Mesenchymal stem cell (in vitro differentiated cells and primary cell): ENCODE measurements around the gene ATG4C.
"Not testable (repeated sequence)": the region's sequence is repeated elsewhere in the genome, so short reads cannot be mapped to it uniquely, and the experiment has no call there.

ENCODE experiments used
- DNase-seq: peaks from one replicate; pipeline ENCODE4 v3.0.0-alpha.2; 2013
- H2AFZ ChIP-seq: one replicate; pipeline ENCODE4 v1.6.1; 2013; ENCODE audit warnings: low read depth, mild to moderate bottlenecking, control low read depth, inconsistent platforms, low read length, moderate library complexity
- H2AK5ac ChIP-seq: 2 replicates; pipeline ENCODE4 v1.6.1; 2013; ENCODE audit warnings: low read length, moderate library complexity, mild to moderate bottlenecking, inconsistent platforms; ENCODE audit not compliant: severe bottlenecking
- H2BK120ac ChIP-seq: one replicate; pipeline ENCODE4 v1.6.1; 2013; ENCODE audit warnings: low read depth, mild to moderate bottlenecking, inconsistent platforms, low read length, moderate library complexity
- H2BK12ac ChIP-seq, 2 experiments: one replicate each; pipeline ENCODE4 v1.6.1; 2013; ENCODE audit warnings: inconsistent platforms in 2 of 2, low read length in 2 of 2, mild to moderate bottlenecking in 2 of 2, moderate library complexity in 2 of 2, control low read depth in 1 of 2
- H2BK15ac ChIP-seq: one replicate; pipeline ENCODE4 v1.6.1; 2013; ENCODE audit warnings: mild to moderate bottlenecking, low read depth, inconsistent platforms; ENCODE audit not compliant: poor library complexity, severe bottlenecking
- H2BK5ac ChIP-seq: 2 replicates; pipeline ENCODE4 v1.6.1; 2013; ENCODE audit warnings: low read depth, mild to moderate bottlenecking, low read length, control low read depth, inconsistent platforms; ENCODE audit not compliant: poor library complexity, severe bottlenecking
- H3K14ac ChIP-seq, 2 experiments: one replicate each; pipeline ENCODE4 v1.6.1; 2013; ENCODE audit warnings: inconsistent platforms in 2 of 2, low read length in 2 of 2, control low read depth in 1 of 2, mild to moderate bottlenecking in 1 of 2, moderate library complexity in 1 of 2
- H3K18ac ChIP-seq, 2 experiments: one replicate each; pipeline ENCODE4 v1.6.1; 2013; ENCODE audit warnings: inconsistent platforms in 2 of 2, low read length in 2 of 2, control low read depth in 1 of 2, low read depth in 1 of 2, mild to moderate bottlenecking in 1 of 2
- H3K23ac ChIP-seq, 2 experiments: one replicate each; pipeline ENCODE4 v1.6.1; 2013; ENCODE audit warnings: inconsistent platforms in 2 of 2, low read length in 2 of 2, mild to moderate bottlenecking in 2 of 2, moderate library complexity in 2 of 2, control low read depth in 1 of 2
- H3K27ac ChIP-seq: 2 replicates; pipeline ENCODE4 v1.5.1; 2013; ENCODE audit warnings: mild to moderate bottlenecking, moderate library complexity, low read length, control low read depth, inconsistent platforms; ENCODE audit not compliant: poor library complexity, severe bottlenecking
- H3K27me3 ChIP-seq, 2 experiments: 2 replicates each; pipeline versions ENCODE4 v1.6.1 to v1.7.0; 2013; ENCODE audit warnings: low read length in 2 of 2, mild to moderate bottlenecking in 2 of 2, moderate library complexity in 2 of 2, control low read depth in 1 of 2, inconsistent platforms in 1 of 2; ENCODE audit not compliant: control insufficient read depth in 1 of 2, insufficient read depth in 1 of 2
- H3K36me3 ChIP-seq, 2 experiments: 2 replicates each; pipeline versions ENCODE4 v1.6.1 to v1.7.0; 2013; ENCODE audit warnings: low read length in 2 of 2, control low read depth in 1 of 2, inconsistent platforms in 1 of 2, low read depth in 1 of 2, mild to moderate bottlenecking in 1 of 2; ENCODE audit not compliant: insufficient read depth in 2 of 2, control insufficient read depth in 1 of 2
- H3K4ac ChIP-seq, 2 experiments: one replicate each; pipeline ENCODE4 v1.6.1; 2013; ENCODE audit warnings: inconsistent platforms in 2 of 2, low read length in 2 of 2, mild to moderate bottlenecking in 2 of 2, moderate library complexity in 2 of 2, control low read depth in 1 of 2, low read depth in 1 of 2
- H3K4me1 ChIP-seq: 2 replicates; pipeline ENCODE4 v1.6.1; 2013; ENCODE audit warnings: low read depth, low read length, control low read depth; ENCODE audit not compliant: control insufficient read depth, insufficient read depth
- H3K4me2 ChIP-seq: 2 replicates; pipeline ENCODE4 v1.6.1; 2013; ENCODE audit warnings: low read length, mild to moderate bottlenecking, inconsistent platforms; ENCODE audit not compliant: poor library complexity, severe bottlenecking
- H3K4me3 ChIP-seq, 2 experiments: 2 replicates each; pipeline versions ENCODE4 v1.5.1 to v1.7.0; 2013; ENCODE audit warnings: low read length in 2 of 2, mild to moderate bottlenecking in 2 of 2, control low read depth in 1 of 2, low read depth in 1 of 2; ENCODE audit not compliant: insufficient read depth in 1 of 2
- H3K79me1 ChIP-seq: replicated peaks from 2 replicates; pipeline ENCODE4 v1.6.1; 2013; ENCODE audit warnings: mild to moderate bottlenecking, control low read depth, low read length, inconsistent platforms; ENCODE audit not compliant: poor library complexity, severe bottlenecking
- H3K9ac ChIP-seq: 2 replicates; pipeline ENCODE4 v1.7.0; 2013; ENCODE audit warnings: mild to moderate bottlenecking, low read length, moderate library complexity
- H3K9me3 ChIP-seq: 2 replicates; pipeline ENCODE4 v1.7.0; 2013; ENCODE audit warnings: mild to moderate bottlenecking, low read length; ENCODE audit not compliant: control insufficient read depth
- H4K8ac ChIP-seq: one replicate; pipeline ENCODE4 v1.6.1; 2013; ENCODE audit warnings: inconsistent platforms, mild to moderate bottlenecking, low read length, moderate library complexity
- H4K91ac ChIP-seq: one replicate; pipeline ENCODE4 v1.6.1; 2013; ENCODE audit warnings: mild to moderate bottlenecking, low read length, inconsistent platforms
- WGBS: methylation state at CpG from one replicate; pipeline ENCODE4 v1.1.7; 2013; ENCODE audit warnings: mixed read lengths; 5-methylcytosine and 5-hydroxymethylcytosine counted together

The ATG4C gene

DNA sequence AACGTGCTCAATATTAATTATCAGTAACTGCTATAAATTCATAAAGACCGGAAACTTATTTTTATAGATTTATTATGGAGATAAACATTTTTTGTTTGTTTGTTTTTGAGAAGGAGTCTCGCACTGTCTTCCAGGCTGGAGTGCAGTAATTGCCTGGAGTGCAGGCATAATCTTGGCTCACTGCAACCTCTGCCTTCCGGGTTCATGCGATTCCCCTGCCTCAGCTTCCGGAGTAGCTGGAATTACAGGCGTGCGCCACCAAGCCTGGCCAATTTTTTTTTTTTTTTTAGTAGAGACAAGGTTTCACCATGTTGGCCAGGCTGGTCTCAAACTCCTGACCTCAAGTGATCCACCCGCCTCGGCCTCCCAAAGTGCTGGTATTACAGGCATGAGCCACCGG lies 15.4 kb upstream of the ATG4C start:
- WGBS = 95% methylated on average over 6 of the region's 11 CpGs
- H3K23ac ChIP-seq, H3K4ac ChIP-seq, H3K27me3 ChIP-seq, H3K4me1 ChIP-seq, H3K4me3 ChIP-seq, H3K27ac ChIP-seq, H2BK5ac ChIP-seq, H3K9ac ChIP-seq, H2AFZ ChIP-seq, H3K14ac ChIP-seq, H4K91ac ChIP-seq, H4K8ac ChIP-seq, H3K9me3 ChIP-seq, DNase-seq, H3K4me2 ChIP-seq, H2AK5ac ChIP-seq, H3K79me1 ChIP-seq, H2BK15ac ChIP-seq, H3K36me3 ChIP-seq, H2BK12ac ChIP-seq, H2BK120ac ChIP-seq, H3K18ac ChIP-seq: not testable (repeated sequence)

DNA sequence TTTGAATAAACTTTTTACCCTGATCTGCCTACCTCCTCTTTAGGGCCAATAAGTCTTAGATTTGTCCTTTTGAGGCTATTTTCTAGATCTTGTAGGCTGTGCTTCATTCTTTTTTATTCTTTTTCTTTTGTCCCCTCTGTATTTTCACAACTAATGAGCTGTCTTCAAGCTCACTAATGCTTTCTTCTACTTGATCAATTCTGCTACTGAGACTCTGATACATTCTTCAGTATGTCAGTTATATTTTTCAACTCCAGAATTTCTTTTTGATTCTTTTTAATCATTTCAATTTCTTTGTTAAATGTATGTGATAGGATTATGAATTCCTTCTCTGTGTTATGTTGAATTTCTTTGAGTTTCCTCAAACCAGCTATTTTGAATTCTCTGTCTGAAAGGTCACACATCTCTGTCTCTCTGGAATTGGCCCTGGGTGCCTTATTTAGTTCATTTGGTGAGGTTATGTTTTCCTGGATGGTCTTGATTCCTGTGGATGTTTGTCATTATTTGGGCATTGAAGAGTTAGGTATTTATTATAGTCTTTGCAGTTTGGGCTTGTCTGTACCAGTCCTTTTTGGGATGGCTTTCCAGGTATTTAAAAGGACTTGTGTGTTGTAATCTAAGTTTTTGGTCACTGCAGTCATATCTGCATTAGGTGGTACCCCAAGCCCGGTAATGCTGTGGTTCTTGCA lies 11.2 kb upstream of the ATG4C start:
- H3K4ac ChIP-seq = no peak overlapping the region
- 100% methylated on average over 1 of the region's 1 CpG for WGBS
- no peak overlapping the region for H2BK5ac ChIP-seq
- no peak overlapping the region for H2BK12ac ChIP-seq
- no peaks in the 10 kb centered on the region for H3K79me1 ChIP-seq
- H3K9ac ChIP-seq = no peak overlapping the region
- peaks cover 2% of the 10 kb centered on the region for H3K4me1 ChIP-seq
- no peak overlapping the region for H2BK15ac ChIP-seq
- H3K4me2 ChIP-seq = no peak overlapping the region
- no peak overlapping the region for H4K8ac ChIP-seq
- no peak for DNase-seq
- no peak overlapping the region for H2AK5ac ChIP-seq
- H3K9me3 ChIP-seq = peaks cover 13% of the 10 kb centered on the region
- no peak overlapping the region for H4K91ac ChIP-seq
- no peak overlapping the region for H2BK120ac ChIP-seq
- no peak overlapping the region for H3K4me3 ChIP-seq
- H3K27ac ChIP-seq = no peak overlapping the region
- H3K23ac ChIP-seq = no peak overlapping the region
- H3K18ac ChIP-seq = no peak overlapping the region
- H2AFZ ChIP-seq = no peak overlapping the region
- H3K14ac ChIP-seq = no peak overlapping the region
- H3K27me3 ChIP-seq = no peaks in the 10 kb centered on the region
- no peaks in the 10 kb centered on the region for H3K36me3 ChIP-seq

DNA sequence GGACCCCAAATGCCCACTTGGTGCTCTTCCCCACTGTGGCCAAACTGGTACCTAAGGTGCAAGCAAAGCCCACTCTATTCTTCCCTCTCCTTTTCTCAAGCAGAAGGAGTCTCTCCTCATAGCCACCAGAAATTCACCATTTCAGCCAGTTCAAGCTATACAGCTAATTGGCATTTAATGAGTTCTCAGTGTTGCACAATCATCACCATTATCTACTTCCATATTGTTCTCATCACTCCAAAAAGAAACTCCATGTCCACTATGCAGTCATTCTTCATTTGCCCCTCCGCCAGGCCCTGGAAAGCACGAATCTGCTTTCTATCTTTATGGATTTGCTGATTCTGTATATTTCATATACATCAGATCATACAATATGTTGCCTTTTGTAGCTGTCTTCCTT lies 9.9 kb upstream of the ATG4C start:
- no peaks in the 10 kb centered on the region for H3K36me3 ChIP-seq
- peaks cover 13% of the 10 kb centered on the region for H3K9me3 ChIP-seq
- no peak overlapping the region for H2AK5ac ChIP-seq
- H3K4me3 ChIP-seq = no peak overlapping the region
- H2AFZ ChIP-seq = no peak overlapping the region
- no peak overlapping the region for H2BK5ac ChIP-seq
- H3K4me2 ChIP-seq = no peak overlapping the region
- H3K27ac ChIP-seq = no peak overlapping the region
- H3K79me1 ChIP-seq = no peaks in the 10 kb centered on the region
- no peak overlapping the region for H2BK12ac ChIP-seq
- no peak overlapping the region for H3K23ac ChIP-seq
- H3K27me3 ChIP-seq = peaks cover 0 to 7% of the 10 kb centered on the region in 2 experiments
- H4K8ac ChIP-seq = no peak overlapping the region
- peaks cover 2% of the 10 kb centered on the region for H3K4me1 ChIP-seq
- no peak overlapping the region for H3K9ac ChIP-seq
- no peak overlapping the region for H3K14ac ChIP-seq
- H3K4ac ChIP-seq = no peak overlapping the region
- H2BK15ac ChIP-seq = no peak overlapping the region
- no peak overlapping the region for H3K18ac ChIP-seq
- H2BK120ac ChIP-seq = no peak overlapping the region
- H4K91ac ChIP-seq = no peak overlapping the region
- no CpG with 5 or more reads among the region's 2 CpGs for WGBS
- DNase-seq = no peak

DNA sequence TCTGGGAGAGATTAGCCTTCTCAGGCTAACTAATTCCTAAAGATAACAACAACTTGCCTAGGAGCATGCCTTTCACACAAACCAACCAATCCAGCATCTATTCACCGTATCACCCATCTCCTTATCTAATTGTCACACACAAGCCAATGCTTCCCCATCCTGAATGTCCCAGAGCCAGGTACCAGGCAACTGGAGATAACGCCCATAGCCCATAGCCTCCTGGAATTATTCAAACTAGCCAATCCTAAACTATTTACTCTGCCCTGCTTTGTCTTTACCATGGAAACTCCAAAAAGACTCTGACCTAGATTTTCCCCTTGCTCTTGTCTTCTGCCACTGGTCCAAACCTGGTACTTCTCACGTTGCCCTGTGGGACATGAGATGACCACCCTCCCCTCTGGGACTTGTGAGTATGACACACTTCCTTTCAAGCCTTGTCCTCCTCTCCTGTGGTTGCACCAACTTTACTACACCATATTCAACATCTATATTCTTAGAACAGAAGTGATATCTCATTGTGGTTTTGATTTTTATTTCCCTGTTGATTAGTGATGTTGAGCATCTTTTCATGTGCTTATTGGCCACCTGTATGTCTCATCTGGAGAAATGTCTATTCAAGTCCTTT lies 8.8 kb upstream of the ATG4C start:
- Histone ChIP-seq H3K4me3 (no peak overlapping the region), H2BK5ac (no peak overlapping the region), H2BK120ac (no peak overlapping the region), H3K4me2 (no peak overlapping the region), H3K9me3 (peaks cover 13% of the 10 kb centered on the region), H2AK5ac (no peak overlapping the region), H3K9ac (no peak overlapping the region), H3K27me3 (peaks cover 0 to 7% of the 10 kb centered on the region in 2 experiments), H3K4ac (no peak overlapping the region), H3K14ac (no peak overlapping the region), H3K27ac (no peak overlapping the region), H4K91ac (no peak overlapping the region), H2BK12ac (no peak overlapping the region), H2AFZ (no peak overlapping the region), H4K8ac (no peak overlapping the region), H3K36me3 (no peaks in the 10 kb centered on the region), H2BK15ac (no peak overlapping the region), H3K23ac (no peak overlapping the region), H3K18ac (no peak overlapping the region), H3K4me1 (peaks cover 2% of the 10 kb centered on the region), H3K79me1 (no peaks in the 10 kb centered on the region)
- 53% methylated on average over 3 of the region's 3 CpGs for WGBS
- DNase-seq = no peak
